GDM1 (cell line): ENCODE data around the gene PRELID3B.
"Not testable (repeated sequence)": the region's sequence is repeated elsewhere in the genome, so short reads cannot be mapped to it uniquely, and the experiment has no call there.

Experiments used
- DNase-seq: peaks from one replicate; lab custom pipeline; 2025; lab: John Stamatoyannopoulos, UW

Gene PRELID3B

DNA sequence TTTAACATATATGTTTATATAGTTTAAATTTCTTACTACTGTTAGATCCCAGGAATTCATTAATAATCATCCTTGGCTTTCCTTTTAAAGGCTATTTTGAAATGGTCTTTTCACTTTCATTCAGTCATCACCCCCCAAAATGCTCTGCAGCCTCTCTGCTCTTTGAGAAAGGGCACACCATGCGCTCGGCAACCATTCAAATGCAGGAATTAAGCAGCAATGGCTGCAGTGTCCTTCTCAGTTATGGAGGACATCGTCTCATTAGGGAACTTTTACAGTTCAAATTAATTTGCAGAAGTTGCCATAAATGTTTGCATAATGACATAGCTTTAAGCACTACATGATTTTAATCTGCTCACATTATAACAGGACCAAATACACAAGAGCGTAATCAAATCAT lies 17.1 kb downstream of the PRELID3B start:
- DNase-seq = no peak

DNA sequence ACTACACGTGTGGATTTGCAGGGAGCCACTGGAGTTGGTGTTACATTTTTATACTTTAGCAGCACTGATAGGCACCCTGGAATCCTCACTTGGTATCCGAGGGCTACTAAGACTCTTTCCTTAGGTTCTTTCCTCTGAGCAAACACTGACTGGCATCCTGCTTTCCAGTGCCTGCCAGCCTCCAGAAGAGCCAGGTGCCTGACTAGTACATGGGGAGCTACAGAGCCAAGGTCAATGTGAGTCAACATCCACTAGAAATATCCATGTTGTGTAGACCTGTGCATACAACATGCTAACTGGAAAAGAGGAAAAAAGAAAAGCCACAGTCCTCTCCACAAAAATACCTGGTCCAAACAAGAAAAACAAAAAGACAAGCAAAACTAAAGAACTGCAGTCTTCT lies 17.5 kb downstream of the PRELID3B start:
- DNase-seq = no peak

DNA sequence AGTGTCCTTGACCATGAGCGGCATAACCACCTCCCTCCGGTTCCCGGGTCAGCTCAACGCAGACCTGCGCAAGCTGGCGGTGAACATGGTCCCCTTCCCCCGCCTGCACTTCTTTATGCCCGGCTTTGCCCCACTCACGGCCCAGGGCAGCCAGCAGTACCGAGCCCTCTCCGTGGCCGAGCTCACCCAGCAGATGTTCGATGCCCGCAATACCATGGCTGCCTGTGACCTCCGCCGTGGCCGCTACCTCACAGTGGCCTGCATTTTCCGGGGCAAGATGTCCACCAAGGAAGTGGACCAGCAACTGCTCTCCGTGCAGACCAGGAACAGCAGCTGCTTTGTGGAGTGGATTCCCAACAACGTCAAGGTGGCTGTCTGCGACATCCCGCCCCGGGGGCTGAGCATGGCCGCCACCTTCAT lies 18.5 kb downstream of the PRELID3B start:
- no peak for DNase-seq

DNA sequence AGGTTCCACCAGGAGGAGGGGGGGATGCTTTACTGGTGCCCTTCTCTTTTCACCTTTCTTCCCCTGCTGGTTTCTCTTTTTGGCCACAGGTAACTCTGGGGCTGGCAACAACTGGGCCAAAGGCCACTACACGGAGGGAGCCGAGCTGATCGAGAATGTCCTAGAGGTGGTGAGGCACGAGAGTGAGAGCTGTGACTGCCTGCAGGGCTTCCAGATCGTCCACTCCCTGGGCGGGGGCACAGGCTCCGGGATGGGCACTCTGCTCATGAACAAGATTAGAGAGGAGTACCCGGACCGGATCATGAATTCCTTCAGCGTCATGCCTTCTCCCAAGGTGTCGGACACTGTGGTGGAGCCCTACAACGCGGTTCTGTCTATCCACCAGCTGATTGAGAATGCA lies 19.0 kb downstream of the PRELID3B start:
- DNase-seq = no peak

DNA sequence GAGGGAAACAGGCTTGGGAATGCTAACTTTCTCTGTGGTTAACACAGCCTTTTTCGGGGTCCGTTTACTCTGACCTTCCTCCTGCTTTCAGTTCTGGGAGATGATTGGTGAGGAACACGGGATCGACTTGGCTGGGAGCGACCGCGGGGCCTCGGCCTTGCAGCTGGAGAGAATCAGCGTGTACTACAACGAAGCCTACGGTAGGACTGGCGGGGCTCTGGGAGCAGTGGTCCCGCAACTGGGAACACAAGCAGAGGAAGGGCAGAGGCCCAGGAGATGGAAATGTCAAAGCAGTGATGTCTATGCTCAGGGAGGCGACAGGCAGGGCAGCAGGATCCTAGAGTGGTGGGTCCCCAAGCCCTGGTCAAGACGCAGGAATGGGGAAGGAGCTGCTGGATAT lies 19.8 kb downstream of the PRELID3B start:
- DNase-seq = no peak

DNA sequence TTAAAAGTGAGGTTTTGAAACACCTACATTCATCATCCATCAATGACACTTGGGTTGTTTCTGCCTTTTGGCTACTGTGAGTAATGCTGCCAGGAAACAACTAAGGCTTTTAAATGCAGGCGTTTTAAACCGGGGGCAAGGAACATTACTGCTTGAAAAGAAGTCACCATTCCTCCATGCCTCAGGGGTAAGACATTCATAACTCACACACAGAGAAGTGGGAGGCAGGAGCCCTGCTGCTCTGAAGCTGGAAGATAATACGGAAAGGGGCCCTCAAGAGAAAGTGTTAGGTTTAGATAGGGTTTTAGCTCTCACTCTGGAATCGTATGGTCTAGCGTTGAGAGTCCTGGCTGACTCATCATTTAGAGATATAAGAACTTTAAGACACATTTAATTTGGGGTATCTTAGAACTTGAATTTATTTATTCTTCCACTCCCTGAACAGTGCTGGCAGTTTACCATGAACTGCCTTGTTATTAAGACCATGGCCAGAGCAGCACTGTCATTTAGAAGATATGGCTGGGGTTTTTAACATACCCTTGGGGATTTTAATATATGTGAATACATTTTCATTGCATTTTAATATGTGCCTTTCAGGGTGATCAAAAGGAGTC lies 21.5 kb downstream of the PRELID3B start:
- DNase-seq = no peak

DNA sequence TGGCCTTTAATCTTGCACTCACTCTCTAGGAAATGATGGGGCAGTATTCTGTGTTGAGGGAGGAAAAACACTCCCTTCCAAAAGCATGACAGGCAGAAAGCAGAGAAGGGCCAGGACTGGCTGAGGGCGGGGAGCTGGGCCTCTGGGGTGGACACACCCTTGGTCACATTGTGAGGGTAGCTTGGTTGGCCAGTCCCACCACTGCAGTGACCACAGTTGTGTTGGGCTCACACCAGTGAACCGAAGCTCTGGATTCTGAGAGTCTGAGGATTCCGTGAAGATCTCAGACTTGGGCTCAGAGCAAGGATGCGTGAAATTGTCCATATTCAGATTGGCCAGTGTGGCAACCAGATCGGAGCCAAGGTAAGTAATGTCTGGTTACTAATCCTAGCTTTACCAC lies 23.4 kb downstream of the PRELID3B start, which contains the start of gene TUBB1:
Gene TUBB1, plus strand, starts transcription at position 213 of the 400 bp plus-strand sequence. Its CDS starts 94 bp downstream, at position 307.
- DNase-seq = no peak

DNA sequence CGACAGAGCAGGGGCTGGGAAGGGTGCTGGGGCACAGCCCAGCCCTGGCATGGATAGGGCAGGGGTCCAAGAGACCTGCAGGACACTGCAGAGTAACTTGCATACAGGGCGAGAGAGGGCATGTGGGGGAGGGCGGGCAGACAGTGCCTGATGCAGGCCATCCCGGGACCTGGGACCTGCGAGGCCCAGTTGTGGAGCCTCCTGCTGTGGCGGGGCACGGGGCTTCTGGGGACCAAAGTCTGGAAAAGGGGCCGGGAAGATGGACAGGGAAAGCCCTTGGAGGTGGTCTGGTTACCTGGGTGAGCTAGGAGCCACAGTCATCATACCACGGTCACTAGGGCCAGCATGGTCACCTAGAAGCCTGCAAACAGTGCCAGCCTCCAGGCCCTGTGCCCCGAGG lies 23.8 kb downstream of the PRELID3B start:
- DNase-seq = no peak

DNA sequence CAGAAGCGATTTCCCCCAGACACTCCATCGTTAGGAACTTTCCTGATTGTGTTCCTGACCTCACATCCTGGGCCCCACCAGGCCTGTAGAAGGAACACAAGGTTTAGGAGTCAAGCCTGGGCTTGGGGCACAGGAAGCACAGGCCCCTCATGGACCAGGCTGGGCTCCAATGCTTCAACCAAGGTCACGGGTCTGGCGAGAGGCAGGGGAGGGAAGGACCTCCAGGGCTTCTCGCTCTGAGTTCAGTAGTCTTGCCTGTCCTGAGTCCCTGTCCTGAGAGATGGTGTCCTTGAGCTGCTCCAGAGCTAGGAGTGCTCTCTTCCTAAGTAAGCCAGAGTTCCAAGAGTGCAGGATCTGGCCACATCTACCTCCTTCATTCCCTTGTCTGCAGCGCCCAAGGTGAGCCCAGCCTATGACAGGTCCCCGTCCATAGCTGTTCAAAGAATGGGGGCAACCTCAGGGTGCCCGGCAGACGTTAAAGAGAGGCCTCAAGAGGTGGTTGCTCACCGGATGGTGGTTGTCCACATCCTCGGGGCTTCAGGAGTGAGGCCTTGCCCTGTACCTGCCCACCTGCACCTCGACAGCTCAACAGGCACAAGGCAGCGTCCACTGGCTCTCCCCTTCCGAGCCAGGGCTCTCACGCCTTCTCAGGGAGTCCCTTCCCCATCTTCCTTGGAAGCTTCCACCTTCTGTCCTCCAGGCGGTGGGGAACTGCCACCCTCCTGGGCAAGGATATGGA lies 24.9 kb downstream of the PRELID3B start:
- no peak for DNase-seq

DNA sequence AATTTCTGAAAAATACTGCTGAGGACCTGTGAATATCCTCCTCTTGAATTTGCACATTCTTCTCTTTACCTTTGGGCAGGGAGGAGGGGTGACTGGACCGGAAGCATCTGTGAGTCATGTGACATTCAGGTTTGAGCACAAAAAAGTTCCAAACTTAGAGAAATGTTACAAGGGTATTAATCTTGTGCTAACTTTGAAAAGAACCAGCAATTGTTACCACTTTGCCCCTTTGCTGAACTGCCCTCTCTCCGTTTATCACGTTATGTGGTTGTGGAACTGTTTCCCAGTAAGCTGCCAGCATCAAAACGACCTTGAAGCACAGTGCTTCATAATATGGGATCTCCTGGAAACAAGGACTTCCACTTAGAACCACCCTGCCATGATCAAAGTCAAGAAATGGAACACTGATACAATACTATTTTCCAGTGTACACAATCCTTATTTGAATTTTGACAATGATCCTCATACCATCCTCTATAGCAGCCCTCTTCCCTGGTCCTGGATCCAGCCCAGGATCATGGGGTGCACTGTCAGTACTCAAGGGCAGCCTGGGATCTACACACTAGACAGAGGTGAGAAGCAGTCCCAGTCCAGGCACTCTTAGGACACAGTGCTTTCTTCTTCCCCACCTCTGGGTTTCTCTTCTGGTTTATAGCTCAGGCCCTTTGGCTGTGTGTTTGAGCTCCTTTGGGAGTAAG lies 25.6 kb downstream of the PRELID3B start:
- DNase-seq = no peak

DNA sequence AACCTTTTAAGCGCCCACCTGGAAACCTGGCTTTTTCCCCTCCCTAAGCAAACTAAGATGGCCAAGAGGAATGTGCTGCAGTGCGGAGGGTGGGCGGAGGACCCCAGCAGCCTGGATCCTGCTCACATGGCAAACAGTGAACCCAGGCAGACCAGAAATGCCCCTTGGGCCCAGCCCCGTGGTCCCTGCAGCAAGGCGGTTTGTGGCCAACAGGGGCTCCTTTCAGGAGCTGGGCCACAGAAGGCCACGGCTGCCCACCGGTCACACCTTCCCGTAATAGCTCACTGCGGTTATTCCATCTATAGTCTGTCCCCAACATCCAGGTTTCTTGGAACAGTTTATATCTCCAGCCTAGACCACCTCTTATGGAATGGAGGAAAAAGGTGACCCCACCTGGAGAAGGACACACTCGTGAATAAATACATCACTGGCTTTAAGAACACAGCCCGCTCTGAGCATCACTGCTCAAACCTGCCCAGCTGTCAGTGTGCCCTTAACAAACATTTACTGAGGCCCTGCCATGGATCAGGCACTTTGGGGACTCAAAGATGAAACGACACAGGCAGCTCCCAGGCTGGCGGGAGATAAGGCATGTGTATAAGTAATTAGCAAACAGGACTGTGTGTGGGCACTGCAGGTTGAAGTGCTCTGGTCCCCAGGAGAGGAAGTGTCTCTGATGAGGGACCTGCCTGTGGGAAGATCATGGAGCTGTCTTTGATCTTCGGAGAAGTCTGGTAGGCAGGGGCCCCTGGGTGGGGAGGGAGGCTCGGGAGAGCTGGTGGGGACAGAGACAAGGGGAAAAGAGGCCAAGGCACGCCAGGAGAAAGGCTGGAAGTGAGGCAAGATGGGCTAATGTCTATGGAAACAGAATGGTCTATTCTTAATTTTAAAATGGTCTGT lies 26.5 kb downstream of the PRELID3B start:
- DNase-seq = no peak

DNA sequence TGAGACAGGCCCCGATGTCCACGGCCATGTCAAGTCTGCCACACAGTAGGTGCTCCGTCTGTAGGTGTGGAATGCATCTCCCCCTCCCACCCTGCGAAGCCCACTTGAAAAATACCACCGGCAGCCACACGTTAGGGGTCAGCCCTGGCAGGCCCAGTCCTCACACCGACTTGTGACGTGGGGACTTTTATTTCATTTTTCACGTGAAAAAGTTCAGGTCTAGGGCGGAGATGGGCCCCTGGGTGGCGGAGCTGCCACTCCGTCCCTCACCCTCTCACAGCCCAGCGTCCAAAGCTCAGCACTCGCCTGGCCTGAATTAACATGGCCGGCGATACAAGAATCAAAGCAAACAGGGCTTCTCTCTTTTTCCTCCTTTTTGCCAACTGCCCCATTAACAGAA lies 27.2 kb downstream of the PRELID3B start:
- no peak for DNase-seq

DNA sequence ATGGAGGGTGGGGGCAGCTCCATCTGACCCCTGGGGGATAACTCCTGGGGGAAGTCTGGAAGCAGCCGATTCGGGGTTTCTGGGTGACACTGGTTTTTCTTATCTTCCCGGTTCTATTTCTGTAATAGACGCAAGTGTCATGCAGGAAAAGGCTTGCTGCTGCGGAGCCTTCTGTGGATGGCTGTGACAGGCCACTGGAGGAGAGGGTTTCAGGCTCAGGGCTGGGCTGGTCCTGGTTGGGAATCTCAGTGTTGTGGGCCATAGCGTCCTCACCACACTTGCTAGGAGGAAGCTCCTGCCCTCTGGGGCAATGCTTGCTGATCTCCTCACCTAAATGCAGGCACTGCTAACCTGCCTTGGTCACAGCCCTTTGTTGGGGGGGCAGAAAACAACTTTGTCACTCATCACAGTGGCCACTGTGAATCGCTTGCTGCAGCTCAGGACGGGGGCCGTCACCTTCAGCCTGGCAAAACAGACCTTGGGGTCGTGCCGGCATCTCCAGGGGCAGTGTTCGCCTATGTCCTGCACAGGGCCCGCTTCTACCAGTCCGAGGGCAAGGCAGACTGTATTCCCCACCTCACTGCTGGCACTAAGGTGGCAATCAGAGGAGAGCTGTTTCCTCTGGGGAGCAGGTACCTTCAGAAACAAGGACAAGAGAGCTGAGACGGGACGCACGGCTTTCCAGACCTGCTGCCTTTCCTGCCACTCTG lies 27.8 kb downstream of the PRELID3B start:
- no peak for DNase-seq

DNA sequence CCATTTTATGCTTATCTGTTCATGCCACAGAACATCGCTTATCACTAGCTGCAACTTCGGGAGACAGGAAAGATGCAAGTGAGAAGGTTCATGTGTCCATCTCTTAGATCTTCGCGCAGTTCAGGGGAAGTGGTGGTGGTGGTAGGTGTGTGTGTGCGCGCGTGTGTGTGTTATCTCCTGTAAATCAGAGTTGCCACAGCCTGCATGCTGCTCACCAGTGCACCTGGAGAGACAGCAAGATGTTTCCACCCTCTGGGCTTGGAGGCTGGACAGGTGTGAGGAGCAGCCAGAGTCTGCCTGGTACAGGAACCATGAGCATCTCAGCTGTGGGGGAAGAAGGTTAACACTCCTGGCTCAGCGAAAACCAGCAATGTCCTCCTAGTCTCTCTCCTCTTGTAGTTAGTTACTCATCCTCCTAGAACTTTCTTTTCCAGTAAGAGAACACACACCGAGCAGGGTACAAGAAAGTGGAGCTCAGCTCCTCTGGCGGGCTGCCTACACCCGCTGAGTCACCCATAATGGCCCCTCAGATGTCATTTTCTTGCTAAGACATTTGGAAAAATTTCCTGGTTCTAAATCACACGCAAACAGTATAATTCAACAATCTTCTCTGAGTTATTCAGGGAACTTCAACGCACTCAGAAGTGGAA lies 28.5 kb downstream of the PRELID3B start:
- no peak for DNase-seq

DNA sequence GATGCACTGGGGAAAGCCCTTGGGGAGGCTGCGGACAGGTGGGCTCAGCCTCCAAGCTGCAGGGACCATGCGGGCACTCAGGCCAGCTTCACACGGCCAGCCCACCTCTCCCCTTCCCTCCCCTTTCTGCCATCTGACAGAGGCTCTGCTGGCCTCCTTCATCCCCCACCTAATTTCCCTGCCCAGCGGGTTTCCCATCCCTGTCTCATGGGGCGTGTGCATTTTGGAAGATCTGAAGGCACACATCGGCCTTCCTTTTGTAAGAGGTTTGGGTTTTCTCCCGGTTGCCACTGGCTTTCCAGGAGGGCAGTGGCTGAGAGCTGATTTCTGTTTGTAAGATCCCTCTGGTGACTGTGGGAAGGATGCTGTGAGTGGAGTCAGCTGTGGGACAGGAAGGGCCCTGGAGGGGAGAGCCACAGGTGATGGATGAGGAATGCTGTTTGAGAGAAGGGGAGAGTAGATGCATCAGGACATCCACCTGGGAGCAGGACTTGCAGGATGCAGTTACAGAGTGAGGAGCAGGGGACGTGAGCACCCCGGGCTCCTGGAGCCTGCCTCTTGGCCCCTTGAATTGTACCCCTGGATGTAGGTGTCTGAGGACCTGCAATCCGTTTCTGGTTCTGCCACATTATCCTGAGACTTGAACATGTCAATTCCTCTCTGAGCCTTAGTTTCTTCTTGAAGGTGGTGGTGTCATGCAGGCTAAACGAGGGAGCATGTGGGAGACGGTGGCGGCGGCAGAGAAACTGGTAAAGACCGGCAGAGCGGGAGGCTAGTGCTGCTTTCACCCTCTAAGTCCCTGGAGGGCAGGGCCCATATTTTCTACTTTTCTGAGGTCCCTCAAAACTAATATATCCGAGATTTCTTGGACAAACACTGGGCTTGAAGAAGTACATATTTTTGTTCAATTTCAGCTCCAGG lies 29.3 kb downstream of the PRELID3B start:
- DNase-seq = no peak

DNA sequence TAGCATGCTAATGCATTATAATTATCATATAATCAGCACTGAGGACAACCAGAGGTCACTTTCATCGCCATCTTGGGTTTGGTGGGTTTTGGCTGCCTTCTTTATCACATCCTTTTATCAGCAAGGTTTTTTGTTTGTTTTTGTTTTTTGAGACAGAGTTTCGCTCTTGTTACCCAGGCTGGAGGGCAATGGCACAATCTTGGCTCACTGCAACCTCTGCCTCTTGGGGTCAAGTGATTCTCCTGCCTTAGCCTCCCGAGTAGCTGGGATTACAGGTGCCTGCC lies 30.8 kb downstream of the PRELID3B start:
- not testable (repeated sequence) for DNase-seq

DNA sequence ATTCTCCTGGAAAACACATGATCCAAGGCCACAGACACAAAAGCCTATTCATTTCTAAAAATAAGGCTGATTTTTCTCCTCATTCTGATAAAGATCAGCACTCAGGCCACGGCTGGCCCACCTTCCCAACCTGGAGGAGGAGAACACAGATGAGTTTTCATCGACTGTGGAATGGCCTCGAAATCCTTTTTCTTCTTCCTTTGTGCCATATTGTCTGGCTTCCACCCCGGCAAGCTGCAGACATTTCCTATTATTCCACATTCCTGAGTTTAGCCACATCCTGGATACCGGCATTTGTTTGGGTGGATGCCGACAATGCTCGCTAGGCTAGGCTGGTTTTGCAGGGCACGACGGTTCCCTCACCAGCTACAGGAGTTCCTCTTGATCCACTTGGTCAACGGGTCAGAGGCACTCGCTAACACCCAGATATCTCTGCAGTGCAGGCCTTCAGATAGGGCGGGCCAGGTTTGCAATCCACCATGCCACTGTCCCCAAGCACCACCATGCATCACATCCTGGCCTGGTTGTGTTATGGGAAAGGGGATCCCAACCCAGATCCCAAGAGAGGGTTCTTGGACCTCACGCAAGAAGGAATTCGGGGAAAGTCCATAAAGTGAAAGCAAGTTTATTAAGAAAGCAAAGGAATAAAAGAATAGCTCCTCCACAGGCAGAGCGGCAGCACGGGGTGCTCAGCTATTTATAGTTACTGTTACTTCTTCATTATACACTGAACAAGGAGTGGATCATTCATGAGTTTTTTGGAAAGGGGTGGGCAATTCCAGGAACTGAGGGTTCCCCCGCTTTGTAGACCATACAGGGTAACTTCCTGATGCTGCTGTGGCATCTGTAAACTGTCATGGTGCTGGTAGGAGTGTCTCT lies 31.4 kb downstream of the PRELID3B start:
- no peak for DNase-seq

DNA sequence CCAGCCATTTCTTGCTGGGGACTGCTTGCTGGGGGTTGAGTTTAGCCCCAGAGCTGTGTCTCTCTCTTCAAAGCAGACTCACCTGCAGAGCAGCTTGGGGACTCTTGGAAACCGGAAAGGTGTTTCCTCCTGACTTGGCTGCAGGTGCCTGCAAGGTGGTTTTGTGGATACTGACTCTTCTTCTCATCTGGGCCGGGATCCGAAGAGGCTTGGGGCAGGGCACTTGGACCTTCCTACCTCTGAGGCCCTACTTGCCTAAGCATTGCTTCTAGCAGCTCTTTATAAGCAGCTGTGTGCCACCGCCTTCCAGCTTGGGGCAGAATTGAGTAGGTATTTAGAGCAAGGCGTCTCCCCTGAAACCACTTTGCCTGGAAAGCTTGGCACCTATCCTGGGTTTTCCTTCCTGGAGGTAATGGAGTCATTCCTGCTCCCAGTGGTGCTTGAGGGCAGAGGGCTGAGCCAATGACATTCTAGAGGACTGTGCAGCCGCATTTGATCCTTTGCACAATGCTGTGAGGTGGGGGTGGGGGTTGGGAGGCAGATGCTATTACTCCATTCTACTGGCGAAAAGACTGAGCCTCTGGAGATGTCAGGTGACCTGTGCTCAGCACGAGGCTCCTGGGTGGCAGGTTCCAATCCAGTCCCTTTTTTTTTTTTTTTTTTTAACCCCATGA lies 32.1 kb downstream of the PRELID3B start:
- DNase-seq = no peak
